Loucy (cell line): Measurements from ENCODE around the gene JMJD4.

Experiments used
- H2AFZ ChIP-seq: fragments of 200-600 bp; sonication (generic); 2 replicates; pipeline ENCODE4 v1.6.0; 2016; ENCODE audit warnings: antibody characterized with exemption, mild to moderate bottlenecking, low read length, moderate library complexity
- H3F3A ChIP-seq: fragments of 200-600 bp; 2 replicates; pipeline ENCODE4 v1.6.0; 2016; ENCODE audit warnings: antibody characterized with exemption, low read depth, mild to moderate bottlenecking
- H3K27me3 ChIP-seq: fragments of 200-600 bp; sonication (generic); 2 replicates; pipeline ENCODE4 v1.6.1; 2014; ENCODE audit warnings: low read length, mild to moderate bottlenecking; ENCODE audit not compliant: insufficient read depth, poor library complexity, severe bottlenecking
- H3K36me3 ChIP-seq: fragments of 200-600 bp; sonication (generic); 2 replicates; pipeline ENCODE4 v1.6.1; 2016; ENCODE audit warnings: low read length; ENCODE audit not compliant: insufficient read depth
- H3K4me1 ChIP-seq: fragments of 200-600 bp; sonication (generic); 2 replicates; pipeline ENCODE4 v1.5.1; 2014; ENCODE audit warnings: low read length, mild to moderate bottlenecking; ENCODE audit not compliant: insufficient read depth, poor library complexity, severe bottlenecking
- H3K4me2 ChIP-seq: fragments of 200-600 bp; sonication (generic); 2 replicates; pipeline ENCODE4 v1.6.0; 2014; ENCODE audit warnings: antibody characterized with exemption, low read length, low read depth, mild to moderate bottlenecking; ENCODE audit not compliant: poor library complexity, severe bottlenecking
- H3K4me3 ChIP-seq: fragments of 200-600 bp; sonication (generic); 2 replicates; pipeline ENCODE4 v1.5.1; 2014; ENCODE audit warnings: low read length, mild to moderate bottlenecking, mixed read lengths; ENCODE audit not compliant: poor library complexity, severe bottlenecking
- H3K79me2 ChIP-seq: fragments of 200-600 bp; sonication (generic); 2 replicates; pipeline ENCODE4 v1.6.1; 2014; ENCODE audit warnings: low read length; ENCODE audit not compliant: insufficient read depth
- H3K9ac ChIP-seq: fragments of 200-600 bp; sonication (generic); 2 replicates; pipeline ENCODE4 v1.6.0; 2014; ENCODE audit warnings: mild to moderate bottlenecking, low read depth, low read length, moderate library complexity; ENCODE audit not compliant: poor library complexity, severe bottlenecking
- H3K9me2 ChIP-seq: fragments of 200-600 bp; sonication (generic); replicated peaks from 2 replicates; pipeline ENCODE4 v1.6.1; 2016; ENCODE audit warnings: low read depth, low read length, mixed read lengths
- H3K9me3 ChIP-seq: fragments of 200-600 bp; sonication (generic); 2 replicates; pipeline ENCODE4 v1.6.1; 2014; ENCODE audit warnings: mild to moderate bottlenecking, antibody characterized with exemption, low read length, low read depth; ENCODE audit not compliant: insufficient read depth
- H4K20me1 ChIP-seq: fragments of 200-600 bp; sonication (generic); 2 replicates; pipeline ENCODE4 v1.6.0; 2014; ENCODE audit warnings: antibody characterized with exemption, low read length, mild to moderate bottlenecking; ENCODE audit not compliant: insufficient read depth, poor library complexity, severe bottlenecking
- CTCF ChIP-seq: fragments of 200-600 bp; sonication (generic); conservative IDR thresholded peaks from 2 replicates; pipeline ENCODE4 v1.5.1; 2014; ENCODE audit warnings: mild to moderate bottlenecking, antibody characterized with exemption, low read length
- EZH2phosphoT487 ChIP-seq: fragments of 200-600 bp; IDR thresholded peaks from 2 replicates; pipeline ENCODE4 v1.6.1; 2018; ENCODE audit warnings: antibody characterized with exemption, mild to moderate bottlenecking, moderate library complexity, borderline replicate concordance

The JMJD4 gene

GRCh38 chr1:227776331-227776771 is 41.2 kb upstream of the JMJD4 start:
- Histone ChIP-seq H3K9me2 (no peaks in the 10 kb centered on the region), H3F3A (no peaks in the 10 kb centered on the region), H4K20me1 (no peaks in the 10 kb centered on the region), H3K4me3 (no peak overlapping the region), H3K4me2 (no peak overlapping the region), H3K27me3 (no peaks in the 10 kb centered on the region), H3K79me2 (no peaks in the 10 kb centered on the region), H3K4me1 (no peaks in the 10 kb centered on the region), H3K36me3 (peaks cover 17% of the 10 kb centered on the region; the same call in 1 of the 2 replicates), H2AFZ (no peak overlapping the region), H3K9me3 (no peaks in the 10 kb centered on the region), H3K9ac (no peak overlapping the region)
- TF ChIP-seq EZH2phosphoT487 = no peak
- TF ChIP-seq CTCF = no peak

- Histone ChIP-seq H4K20me1 (no peaks in the 10 kb centered on the region), H3K36me3 (peaks cover 18% of the 10 kb centered on the region; the same call in 1 of the 2 replicates)
These were observed 40.7 kb upstream of the JMJD4 start for GRCh38 chr1:227775841-227776240.

GRCh38 chr1:227774821-227775661 is 39.9 kb upstream of the JMJD4 start:
- H3K4me3 ChIP-seq = no peak overlapping the region
- H3K36me3 ChIP-seq = peaks cover 25% of the 10 kb centered on the region; the same call in 1 of the 2 replicates
- no peaks in the 10 kb centered on the region for H3K79me2 ChIP-seq
- H4K20me1 ChIP-seq = no peaks in the 10 kb centered on the region
- no peak overlapping the region for H2AFZ ChIP-seq
- no peaks in the 10 kb centered on the region for H3K27me3 ChIP-seq
- no peaks in the 10 kb centered on the region for H3K4me1 ChIP-seq
- TF ChIP-seq EZH2phosphoT487 (no peak), CTCF (no peak)
- H3K9me2 ChIP-seq = no peaks in the 10 kb centered on the region
- no peak overlapping the region for H3K9ac ChIP-seq
- H3K9me3 ChIP-seq = no peaks in the 10 kb centered on the region
- no peaks in the 10 kb centered on the region for H3F3A ChIP-seq
- H3K4me2 ChIP-seq = no peak overlapping the region

More at GRCh38 chr1:227775841-227776240, 40.7 kb upstream of the JMJD4 start:
- no peak overlapping the region for H3K4me3 ChIP-seq
- no peaks in the 10 kb centered on the region for H3K79me2 ChIP-seq
- H3K9me2 ChIP-seq = no peaks in the 10 kb centered on the region
- H2AFZ ChIP-seq = no peak overlapping the region
- no peaks in the 10 kb centered on the region for H3K9me3 ChIP-seq
- H3K4me2 ChIP-seq = no peak overlapping the region
- H3K27me3 ChIP-seq = no peaks in the 10 kb centered on the region
- H3K9ac ChIP-seq = no peak overlapping the region
- H3K4me1 ChIP-seq = no peaks in the 10 kb centered on the region
- no peaks in the 10 kb centered on the region for H3F3A ChIP-seq
- TF ChIP-seq CTCF (no peak), EZH2phosphoT487 (no peak)
